ENCODE results near the gene HCAR3. TPM values are rescaled to one million over a fixed set of nuclear protein-coding genes. Genes with fewer than 3 reads are reported as not detected.

The HCAR3 gene
- total and polyA plus RNA-seq, 2 experiments from 2014 or later = not detected

- H3K27ac ChIP-seq (ENCODE audit: low read depth) = peak overlapping the region; percentile 10; the same call in 1 of the 2 replicates
- 0 out of 2 replicates have a peak, but pooled peaks cover under 1% of the 10 kb centered on the region for H4K20me1 ChIP-seq (replicated peaks; ENCODE audit: insufficient read depth)
- DNase-seq (ENCODE audit: low spot score) (peak; percentile 70), ATAC-seq (no peak)
- peaks cover 13% of the 10 kb centered on the region for H3K4me1 ChIP-seq (ENCODE audit: insufficient read depth)
- H3K36me3 ChIP-seq (ENCODE audit: insufficient read depth) = peaks cover 9% of the 10 kb centered on the region
- H3K4me2 ChIP-seq = no peak overlapping the region
- H2AFZ ChIP-seq = no peak overlapping the region
- H3K27me3 Mint-ChIP-seq (ENCODE audit: insufficient read depth, low read depth, poor library complexity) = peaks cover 6% of the 10 kb centered on the region
- H3F3A ChIP-seq (replicated peaks; ENCODE audit: low read depth) = no peaks in the 10 kb centered on the region
- no peaks in the 10 kb centered on the region for H3K27me3 ChIP-seq (ENCODE audit: insufficient read depth)
- peak overlapping the region; percentile 77 for H3K27ac Mint-ChIP-seq
- H3K9me3 Mint-ChIP-seq = peaks cover 3% of the 10 kb centered on the region; the same call in 1 of the 3 replicates
- no peak for TF ChIP-seq CTCF (conservative IDR thresholded peaks at IDR 0.05; ENCODE audit: low read depth in 2 of 2)
- no peak for TF ChIP-seq ZNF114 (CRISPR knock-in tag; IDR thresholded peaks at IDR 0.05)
- TF ChIP-seq STAT1 (IDR thresholded peaks at IDR 0.05; ENCODE audit: unreplicated experiment) = no peak
- no peak overlapping the region for H3K4me3 ChIP-seq
- peaks cover 25% of the 10 kb centered on the region for H3K4me1 Mint-ChIP-seq
- peaks cover 19% of the 10 kb centered on the region for H3K79me2 ChIP-seq (replicated peaks; ENCODE audit: insufficient read depth)
- no peaks in the 10 kb centered on the region for H3K9me2 ChIP-seq (ENCODE audit: insufficient read depth)
- peak overlapping the region; percentile 31; the same call in 1 of the 3 replicates for H3K4me3 Mint-ChIP-seq
- H3K36me3 Mint-ChIP-seq (ENCODE audit: low read depth) = peaks cover 22% of the 10 kb centered on the region
Observed at GRCh38 chr12:122749569-122750332, 33.1 kb upstream of the HCAR3 start.

GRCh38 chr12:122747224-122748135 lies 30.9 kb upstream of the HCAR3 start:
- DNase-seq (ENCODE audit: low spot score) (no peak), ATAC-seq (no peak)
- no peaks in the 10 kb centered on the region for H3F3A ChIP-seq (replicated peaks; ENCODE audit: low read depth)
- no peaks in the 10 kb centered on the region for H3K27me3 ChIP-seq (ENCODE audit: insufficient read depth)
- no peaks in the 10 kb centered on the region for H3K79me2 ChIP-seq (replicated peaks; ENCODE audit: insufficient read depth)
- no peak overlapping the region for H3K4me3 ChIP-seq
- no peak overlapping the region for H2AFZ ChIP-seq
- H3K27ac Mint-ChIP-seq = no peak overlapping the region
- H3K4me3 Mint-ChIP-seq = no peak overlapping the region
- peaks cover 6% of the 10 kb centered on the region for H3K27me3 Mint-ChIP-seq (ENCODE audit: insufficient read depth, low read depth, poor library complexity)
- H3K9me3 Mint-ChIP-seq = peaks cover 3% of the 10 kb centered on the region; the same call in 1 of the 3 replicates
- peaks cover 3% of the 10 kb centered on the region; the same call in 2 of the 3 replicates for H3K36me3 Mint-ChIP-seq (ENCODE audit: low read depth)
- peaks cover 3% of the 10 kb centered on the region; the same call in 1 of the 2 replicates for H3K4me1 ChIP-seq (ENCODE audit: insufficient read depth)
- no peak overlapping the region for H3K27ac ChIP-seq (ENCODE audit: low read depth)
- no peaks in the 10 kb centered on the region for H3K9me2 ChIP-seq (ENCODE audit: insufficient read depth)
- H4K20me1 ChIP-seq (replicated peaks; ENCODE audit: insufficient read depth) = no peaks in the 10 kb centered on the region
- peaks cover 16% of the 10 kb centered on the region for H3K4me1 Mint-ChIP-seq
- no peaks in the 10 kb centered on the region for H3K36me3 ChIP-seq (ENCODE audit: insufficient read depth)
- no peak overlapping the region for H3K4me2 ChIP-seq
- no peak for TF ChIP-seq CTCF (conservative IDR thresholded peaks at IDR 0.05; ENCODE audit: low read depth in 2 of 2)
- TF ChIP-seq ZNF462 (CRISPR knock-in tag; IDR thresholded peaks at IDR 0.05) = no peak
- TF ChIP-seq EZH2phosphoT487 (IDR thresholded peaks at IDR 0.05; ENCODE audit: unreplicated experiment) = no peak
- no peak for TF ChIP-seq CREB1 (CRISPR knock-in tag; IDR thresholded peaks at IDR 0.05; ENCODE audit: low read depth)
- TF ChIP-seq NANOG (IDR thresholded peaks at IDR 0.05; ENCODE audit: borderline replicate concordance) = no peak
- no peak for TF ChIP-seq ZNF331 (CRISPR knock-in tag; IDR thresholded peaks at IDR 0.05; ENCODE audit: low read depth)
